ENCODE data around the gene PDE11A.
A peak's percentile ranks its signal among the peaks of the same experiment; 100 is the strongest.

The PDE11A gene

DNA sequence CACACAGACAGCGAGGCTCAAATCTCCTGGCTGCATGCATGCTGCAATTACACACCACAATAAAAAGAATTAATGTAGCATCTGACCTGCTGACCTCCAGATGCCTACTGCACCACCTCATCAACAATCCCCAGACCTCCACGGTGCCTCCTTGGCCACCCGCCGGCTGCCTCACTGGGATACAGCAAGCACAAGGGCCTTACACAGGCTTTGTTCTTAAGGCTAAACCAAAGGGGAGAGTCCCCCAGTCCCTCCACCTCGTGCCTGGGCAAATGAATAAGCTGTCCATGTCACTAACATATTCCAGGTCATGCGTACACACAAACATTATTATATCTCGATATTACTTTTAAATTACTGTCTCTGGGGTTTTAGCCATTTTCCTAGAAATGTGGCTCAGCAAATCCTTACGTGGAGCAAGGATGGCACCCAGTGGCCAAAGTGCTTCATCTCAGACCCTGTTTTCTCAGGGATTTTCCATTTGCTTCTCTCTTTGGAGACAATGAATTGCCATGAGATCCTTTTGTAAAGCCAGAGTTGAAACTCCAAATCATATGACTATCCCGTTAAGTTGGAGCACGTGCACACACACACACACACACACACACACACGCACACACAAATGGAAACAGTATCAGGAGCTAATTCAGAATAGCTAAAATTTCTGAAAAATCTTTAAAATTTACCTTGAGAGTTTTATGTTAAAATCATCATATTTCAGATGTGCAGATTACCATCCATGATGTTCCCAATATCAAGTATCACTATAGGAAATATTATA, 313.8 kb downstream of the PDE11A start:
- peak; percentile 47 for DNase-seq (ENCODE audit: low read depth)

DNA sequence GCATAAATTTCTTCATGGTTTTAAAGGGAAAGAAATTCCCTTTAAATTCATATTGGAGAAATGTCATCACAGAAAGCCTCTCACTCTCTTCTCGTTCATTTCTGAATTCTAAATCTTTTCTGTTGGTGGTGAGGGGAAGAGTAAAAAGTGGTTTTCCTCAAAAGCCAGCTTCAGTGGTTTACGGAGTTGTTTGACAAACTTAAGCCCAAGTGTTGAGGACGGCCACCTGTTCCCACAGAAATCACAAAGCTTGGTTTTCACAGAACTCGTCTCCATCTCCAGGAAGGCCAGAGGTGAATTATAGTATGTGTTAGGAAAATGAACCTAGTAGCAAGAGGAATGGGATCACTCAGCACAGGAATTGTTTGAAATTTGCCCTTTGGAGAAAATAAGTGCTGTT, 316.2 kb downstream of the PDE11A start:
- no peak for DNase-seq (ENCODE audit: low read depth)

DNA sequence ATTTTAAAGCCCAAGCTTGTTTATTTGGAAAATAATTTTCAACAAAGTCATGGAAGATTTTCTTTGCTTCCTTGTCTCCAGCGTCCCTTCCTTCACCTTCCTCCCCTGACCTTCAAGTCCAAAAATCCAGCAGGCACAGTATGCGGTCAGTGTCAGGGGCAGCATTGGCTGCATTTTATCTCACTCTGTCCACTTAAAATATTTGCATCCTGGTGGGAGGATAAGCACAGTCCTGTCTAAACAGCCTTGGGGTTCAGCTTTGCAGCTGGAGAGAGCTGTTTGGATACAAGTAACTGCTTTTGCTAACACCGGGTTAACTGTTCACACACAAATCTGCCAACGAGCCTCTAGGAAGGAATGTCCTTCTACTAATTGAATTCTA, 318.1 kb downstream of the PDE11A start:
- DNase-seq (ENCODE audit: low read depth), result peak; percentile 3

DNA sequence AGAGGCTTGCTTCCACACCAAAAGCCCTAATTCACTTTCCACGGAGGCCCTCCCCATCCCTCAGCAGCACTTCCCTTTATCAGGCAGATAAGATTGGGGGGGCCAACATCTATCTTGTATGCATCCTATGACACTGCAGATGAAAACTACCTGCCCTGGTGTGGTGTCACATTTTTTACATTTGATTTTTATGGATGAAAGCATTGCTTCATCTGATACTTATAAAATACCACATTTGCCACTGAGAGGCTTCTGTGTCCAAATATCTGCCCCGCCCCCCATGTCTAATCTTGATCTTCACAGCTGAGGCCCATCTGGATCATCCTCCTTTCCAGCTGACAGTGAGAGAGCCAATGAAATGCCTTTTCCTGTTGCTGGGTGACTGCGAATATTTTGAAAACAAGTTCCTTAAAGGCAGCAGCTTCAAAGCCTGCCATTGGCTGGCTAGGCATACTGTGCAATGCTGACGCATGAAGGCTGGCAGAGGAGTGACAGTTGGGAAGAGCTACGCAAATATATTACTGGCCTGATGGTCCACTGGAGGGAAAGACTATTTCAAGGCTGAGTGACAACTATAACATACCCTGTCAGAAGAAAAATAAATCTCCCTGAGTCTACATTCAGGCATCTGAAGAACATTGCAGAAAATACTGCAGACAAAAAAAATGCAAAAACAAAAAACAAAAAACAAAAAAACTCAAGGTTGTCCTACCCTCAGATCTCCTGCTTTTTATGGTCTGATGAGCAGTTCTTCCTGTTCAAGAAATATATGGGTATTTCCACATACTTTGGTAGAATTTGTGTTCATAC, 318.7 kb downstream of the PDE11A start:
- DNase-seq (ENCODE audit: low read depth), result peak; percentile 91

DNA sequence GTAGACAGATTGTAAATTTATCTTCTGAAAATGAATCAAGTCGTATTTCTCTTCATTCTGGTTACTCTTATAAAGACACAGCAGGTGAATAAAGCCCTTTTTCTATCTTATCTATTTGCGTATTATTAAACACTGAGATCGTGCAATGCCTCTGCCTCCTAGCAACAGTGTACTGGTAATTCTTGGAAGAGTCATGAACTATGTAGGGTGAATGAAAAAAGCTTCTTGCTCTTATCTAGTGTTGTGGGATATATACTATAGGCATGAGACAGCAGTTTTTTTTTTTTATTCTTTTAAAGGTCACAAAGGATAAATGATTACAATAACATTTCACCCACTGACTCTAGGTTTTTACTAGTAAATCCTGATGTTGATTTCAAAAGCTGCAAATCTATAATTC, 324.2 kb downstream of the PDE11A start:
- DNase-seq (ENCODE audit: low read depth), result no peak

DNA sequence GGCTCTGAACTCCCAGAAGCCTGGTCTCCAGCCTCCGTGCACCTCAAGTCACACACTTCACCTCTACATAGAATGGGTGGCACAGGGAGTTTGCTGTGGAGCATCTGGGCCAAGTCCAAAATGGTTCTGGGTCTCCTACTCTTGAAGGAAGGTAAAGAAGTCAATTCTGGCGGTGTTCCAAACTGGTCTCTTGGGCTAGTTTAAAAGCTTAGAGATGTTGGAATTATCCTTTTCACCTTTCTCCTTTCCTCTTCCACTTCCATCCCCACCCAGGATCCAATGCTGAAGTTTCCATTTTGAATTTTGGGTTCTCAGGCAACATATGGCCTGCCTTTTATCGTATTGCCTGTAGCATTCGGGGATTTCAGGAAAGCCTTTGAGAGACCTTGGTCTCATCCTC, 325.2 kb downstream of the PDE11A start:
- no peak for DNase-seq (ENCODE audit: low read depth)

DNA sequence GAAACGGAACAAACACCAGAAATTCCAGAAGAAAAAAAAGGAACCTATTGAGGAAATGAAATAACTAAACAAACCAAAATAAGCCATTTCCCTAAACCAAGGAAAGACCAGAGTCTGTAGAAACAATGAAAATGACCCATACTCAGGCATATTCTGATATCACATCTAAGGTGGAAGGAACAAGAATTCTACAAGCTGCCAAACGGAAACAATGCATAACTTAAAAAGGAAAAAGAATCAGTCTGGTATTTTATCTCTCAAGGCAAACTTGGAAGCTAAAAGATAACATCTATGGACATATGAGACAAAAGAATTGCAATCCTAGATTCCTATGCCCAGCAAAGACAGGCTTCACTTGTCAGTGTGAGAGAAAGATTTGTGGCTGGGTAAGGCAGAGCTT, 326.2 kb downstream of the PDE11A start:
- no peak for DNase-seq (ENCODE audit: low read depth)

DNA sequence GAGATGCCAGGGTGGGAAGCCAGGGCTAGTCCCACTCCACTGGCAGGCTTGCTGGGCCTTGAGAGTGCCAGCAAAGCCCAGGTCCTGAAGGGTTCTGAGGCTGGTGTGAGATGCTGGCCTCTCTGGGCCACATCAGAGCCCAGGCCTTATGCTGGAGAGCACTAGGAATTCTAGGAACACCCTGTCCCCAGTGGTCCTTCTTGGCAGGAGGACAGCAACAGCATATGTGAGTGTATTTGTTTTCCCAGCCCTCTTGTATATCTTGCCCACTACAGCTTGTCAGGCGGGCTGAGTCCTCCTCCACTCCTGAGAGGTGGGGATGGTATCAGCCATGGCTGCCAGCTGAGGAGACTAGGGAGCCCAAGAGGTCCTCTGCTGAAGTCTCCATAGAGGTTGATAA, 327.0 kb downstream of the PDE11A start:
- DNase-seq (ENCODE audit: low read depth), result no peak

DNA sequence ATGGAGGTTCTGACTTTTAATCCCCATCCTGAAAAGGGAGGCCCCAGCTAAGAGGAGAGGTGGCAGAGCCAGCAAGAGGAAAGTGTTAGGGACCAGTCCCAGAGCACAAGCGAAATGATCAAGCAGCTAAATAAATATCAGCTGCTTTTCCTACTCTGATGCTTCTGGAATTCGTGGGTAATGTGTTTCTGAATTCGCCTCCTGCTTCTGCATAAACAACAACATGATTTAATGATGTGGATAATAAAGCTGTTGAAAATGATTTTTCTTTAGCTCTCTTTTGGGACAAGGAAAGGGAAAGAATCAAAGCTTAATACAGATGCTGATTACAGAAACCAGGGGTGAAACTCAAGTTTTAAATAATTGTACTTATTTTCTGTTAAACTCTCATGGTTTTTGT, 329.7 kb downstream of the PDE11A start:
- no peak for DNase-seq (ENCODE audit: low read depth)

DNA sequence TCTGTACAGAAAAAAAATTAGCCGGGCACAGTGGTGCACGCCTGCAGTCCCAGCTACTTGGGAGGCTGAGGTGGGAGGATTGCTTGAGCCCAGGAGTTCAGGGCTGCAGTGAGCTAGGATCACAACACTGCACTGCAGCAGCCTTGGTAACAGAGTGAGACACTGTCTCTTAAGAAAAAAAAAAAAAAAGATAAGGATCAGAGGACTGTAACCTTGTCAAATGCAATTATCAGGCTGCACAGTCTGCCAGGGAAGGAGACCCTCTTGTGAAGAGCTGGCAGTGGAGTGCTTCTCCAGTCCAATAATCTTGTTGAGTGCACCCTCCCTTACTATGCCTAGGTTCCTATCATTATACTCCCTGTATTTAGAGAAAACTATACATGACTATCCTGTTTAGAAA, 330.7 kb downstream of the PDE11A start:
- no peak for DNase-seq (ENCODE audit: low read depth)

DNA sequence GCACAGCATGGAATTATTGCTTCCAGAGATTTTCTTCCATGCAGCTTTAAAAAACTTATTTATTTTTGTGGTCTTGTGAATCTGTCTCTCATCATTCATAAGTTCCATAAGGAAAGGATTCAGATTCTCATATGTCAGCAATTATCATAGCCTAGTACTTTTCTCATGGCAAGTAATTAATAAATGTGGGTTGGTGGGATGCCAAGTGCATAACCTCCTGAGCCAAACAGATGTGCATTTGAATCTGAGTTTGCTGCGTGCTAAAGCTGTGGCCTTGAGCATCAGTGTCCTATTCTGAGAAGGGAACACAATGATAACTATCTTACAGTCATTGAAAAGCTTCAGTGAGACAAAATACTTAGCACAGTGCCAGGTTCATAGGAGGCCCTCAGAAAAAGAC, 331.9 kb downstream of the PDE11A start:
- DNase-seq (ENCODE audit: low read depth), result no peak

DNA sequence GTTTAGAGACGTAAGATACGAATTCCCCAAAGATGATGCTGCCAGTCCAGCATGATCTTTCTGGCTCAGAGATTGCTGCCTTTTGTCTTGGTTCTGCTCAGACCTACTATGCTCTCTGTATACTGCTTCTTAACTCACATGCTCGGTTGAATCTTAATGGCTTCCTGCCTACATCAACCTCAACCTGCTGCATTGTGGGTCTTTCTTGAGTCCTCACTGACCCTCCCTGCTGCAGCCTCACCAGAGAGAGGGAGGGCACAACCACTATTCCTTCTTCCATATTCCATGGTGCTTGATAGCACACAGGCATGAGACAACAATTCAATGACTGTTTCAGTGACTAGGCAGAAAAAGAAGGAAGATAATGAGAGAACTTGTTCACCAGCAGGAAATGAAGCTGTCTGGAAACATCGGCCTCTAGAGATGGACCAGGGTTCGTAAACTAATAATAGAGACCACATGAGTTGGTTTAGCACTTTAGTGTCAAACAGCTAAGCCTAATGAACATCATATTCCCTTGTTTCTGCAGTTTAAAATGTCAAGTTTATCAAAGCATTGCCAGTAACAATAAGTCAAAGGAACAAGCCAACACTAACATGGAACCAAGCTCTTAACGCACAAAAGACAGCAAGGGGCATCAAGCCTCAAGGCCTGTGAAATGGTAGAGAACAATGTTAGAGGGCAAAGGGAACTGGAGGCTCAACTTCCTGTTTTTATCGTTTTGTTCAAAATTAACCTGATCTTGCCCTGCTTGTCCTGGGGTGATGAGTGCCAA, 333.9 kb downstream of the PDE11A start:
- no peak for DNase-seq (ENCODE audit: low read depth)

DNA sequence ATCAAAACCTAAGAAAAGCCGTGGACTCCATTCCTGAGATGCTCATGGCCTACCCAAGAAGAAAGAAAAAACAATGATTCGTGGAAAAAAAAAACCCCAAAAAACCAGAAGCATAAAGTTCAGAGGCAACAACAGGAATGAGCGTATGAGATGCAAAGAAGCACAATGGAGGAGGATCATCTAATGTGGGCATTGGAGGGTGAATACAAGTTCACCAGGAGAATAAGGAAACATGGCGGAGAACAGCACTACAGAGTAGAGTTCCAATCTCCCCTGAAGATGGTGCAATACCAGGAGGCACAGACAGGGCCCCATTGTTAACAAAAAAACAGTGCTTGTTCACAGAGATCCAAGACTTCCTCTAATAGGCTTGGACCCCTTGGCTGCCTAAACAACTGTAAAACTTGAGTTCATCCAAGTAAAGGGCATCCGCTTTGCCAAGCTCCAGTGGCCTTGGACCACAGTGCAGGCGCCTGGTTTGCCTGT, 337.2 kb downstream of the PDE11A start:
- DNase-seq (ENCODE audit: low read depth), result no peak

DNA sequence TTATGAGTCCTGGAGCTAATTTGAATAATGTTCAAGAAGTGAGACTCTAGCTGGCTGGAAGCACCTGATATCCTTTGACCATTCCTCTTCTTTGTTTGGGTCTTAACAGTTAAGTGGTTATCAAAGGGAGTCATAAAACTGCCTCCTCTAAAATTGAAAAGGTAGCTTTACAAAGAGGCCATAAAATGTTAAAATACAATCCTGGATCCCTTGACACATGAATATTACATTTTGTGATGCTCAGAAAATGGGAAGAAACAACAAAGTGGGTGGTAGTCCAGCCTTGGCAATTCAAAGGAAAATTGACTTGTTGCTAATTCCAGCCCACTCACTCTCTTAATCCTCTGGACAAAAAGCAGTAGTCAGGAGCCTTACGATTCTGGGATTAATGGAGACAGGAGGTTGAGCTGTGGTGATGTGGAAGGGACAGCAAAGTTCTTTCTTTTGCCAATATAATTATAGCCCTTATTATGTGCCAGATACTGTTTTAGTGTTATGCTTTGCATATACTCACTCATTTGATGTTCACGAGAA, 339.2 kb downstream of the PDE11A start:
- DNase-seq (ENCODE audit: low read depth), result no peak

DNA sequence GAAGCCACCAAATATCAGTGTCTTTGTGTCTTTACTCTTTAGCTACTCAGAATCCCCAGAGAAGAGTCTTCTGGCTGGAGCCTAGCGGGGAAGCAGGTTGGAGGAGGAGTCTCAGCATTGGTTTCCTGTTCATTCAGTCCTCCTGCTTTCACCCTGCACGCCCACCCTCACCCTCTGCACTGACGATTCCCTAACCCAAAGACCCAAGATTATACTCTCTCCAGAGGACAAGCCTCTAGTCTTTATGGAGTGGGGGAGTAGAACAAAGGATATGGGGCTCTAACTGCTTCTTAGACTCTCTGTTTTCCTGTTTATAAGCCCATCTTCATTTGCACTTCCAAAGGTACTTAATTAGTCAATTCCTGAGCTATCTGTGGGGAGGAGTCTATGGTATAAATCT, 341.2 kb downstream of the PDE11A start:
- no peak for DNase-seq (ENCODE audit: low read depth)

DNA sequence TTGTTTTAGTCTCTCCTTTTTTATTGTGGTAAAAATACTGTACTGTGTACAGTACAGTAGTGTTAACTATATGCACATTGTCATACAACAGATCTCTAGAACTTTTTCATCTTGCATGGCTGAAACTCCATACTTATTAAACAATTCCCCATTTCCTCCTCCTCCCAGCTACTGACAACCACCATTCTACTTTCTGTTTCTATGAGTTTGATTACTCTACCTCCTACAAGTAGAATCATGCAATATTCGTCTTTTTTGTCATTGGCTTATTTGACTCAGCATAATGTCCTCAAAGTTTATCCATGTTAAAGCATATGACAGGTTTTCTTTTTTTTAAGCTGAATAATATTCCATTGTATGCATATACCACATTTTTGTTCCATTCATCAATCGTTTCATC, 341.8 kb downstream of the PDE11A start:
- no peak for DNase-seq (ENCODE audit: low read depth)

DNA sequence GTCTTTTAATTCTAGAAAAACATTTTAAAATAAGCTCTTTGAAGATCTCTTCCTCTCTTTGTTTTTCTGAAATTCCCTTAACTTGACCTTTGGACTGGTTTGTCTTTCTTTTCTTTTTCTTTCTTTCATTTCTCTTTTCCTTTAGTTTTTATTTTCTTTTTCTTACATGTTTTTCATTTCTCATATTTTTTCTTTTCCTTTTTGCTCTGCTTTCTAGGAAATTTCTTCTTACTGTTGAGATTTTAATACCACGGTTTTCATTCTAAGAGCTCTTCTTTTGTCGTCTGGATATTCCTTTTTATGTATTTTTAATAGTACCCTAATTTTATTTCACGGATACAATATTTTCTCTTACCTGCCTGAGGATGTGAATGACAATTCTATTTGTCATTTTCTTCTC, 342.2 kb downstream of the PDE11A start:
- no peak for DNase-seq (ENCODE audit: low read depth)

DNA sequence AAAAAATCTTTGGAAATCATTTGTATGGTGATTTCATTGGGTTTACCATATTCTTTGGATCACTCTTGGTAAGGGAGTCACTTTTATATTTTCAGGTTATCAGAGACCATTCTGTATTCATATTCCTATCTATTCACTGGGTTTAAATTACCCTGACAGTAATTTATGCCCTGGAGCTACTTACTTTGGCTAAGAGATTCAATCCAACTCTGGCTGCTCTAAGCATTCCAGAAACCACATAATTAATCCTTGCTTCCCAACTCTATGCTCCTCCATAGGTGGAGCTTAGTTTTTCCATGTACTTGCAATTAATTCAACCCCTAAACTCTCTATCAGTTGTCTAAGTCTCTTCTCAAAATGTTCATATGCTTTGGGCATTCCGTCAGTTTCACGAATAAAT, 343.7 kb downstream of the PDE11A start:
- no peak for DNase-seq (ENCODE audit: low read depth)

DNA sequence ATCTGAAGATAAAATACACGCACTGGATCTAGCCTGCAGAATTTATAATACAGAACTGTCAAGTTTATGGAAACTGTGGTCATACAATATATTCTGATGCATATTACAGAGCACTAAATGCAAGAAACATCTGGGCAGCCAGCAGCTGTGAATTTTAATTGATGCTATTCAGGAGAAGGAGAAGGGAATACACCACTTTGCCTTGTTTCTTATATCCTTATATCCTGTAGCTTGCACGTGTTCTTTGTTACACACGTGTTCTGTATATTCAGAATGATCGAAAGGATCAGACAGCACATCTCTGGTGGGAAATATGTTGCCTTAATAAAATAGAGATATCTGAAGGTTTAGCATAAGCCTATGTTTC, 344.2 kb downstream of the PDE11A start:
- no peak for DNase-seq (ENCODE audit: low read depth)

DNA sequence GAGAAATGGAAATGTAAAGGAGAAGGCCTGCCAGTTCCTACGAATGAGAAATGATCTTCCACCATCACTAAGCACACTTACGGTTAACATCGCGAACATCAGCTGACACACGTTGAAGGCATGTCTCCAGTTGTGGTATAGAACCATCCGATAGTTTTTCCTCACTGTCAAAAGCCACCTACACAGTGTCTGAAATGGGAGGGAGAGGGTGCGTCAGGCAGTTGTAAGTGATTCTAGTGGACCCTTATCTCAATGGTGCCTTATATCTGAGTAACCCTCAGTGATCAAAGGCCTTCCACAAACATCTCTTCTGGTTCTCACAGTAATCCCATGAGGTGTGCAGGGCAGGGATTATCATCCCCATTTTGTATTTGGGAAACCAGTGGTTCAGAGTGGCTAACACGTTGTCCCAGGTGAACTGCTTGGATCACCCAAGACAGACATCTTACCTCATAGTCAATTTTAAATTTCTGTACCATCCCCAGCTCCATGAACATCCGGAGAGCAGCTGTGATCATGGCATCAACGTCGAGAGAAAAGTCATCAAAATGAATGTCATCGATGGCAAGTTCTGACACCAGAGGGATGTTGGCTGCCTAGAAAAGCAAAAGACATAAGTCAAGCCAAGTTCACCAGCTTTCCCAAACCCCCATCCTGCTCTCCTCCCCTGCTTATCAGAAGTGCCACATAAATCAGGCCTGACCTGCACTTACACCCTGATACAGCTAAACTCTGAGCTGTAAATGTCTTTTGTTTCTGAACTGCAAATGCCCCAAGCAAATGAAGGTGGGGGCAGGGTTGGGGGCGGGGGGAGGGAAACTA, 344.8 kb downstream of the PDE11A start:
- no peak for DNase-seq (ENCODE audit: low read depth)

DNA sequence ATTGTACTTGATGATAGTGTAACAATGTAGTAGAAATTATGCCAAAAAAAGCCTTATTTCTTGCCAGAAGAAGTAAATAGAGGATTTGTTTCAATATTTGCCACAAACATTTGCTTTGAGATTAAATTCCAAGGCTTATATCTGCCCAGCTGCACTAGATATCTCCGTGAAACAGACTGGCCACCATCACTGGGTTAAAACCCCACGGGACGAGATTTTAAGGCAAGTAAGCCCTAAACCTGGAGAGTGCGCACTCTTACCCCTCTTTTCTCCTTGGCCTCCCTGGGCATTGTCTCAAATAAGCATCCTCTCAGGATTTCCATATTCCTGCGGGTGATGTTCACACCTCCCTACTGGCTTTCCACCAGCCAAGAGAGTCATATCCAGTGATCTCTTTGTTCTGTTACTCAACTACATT, 345.6 kb downstream of the PDE11A start:
- no peak for DNase-seq (ENCODE audit: low read depth)

All from iris pigment epithelial cell (primary cell).